ENCODE results near the gene KDM6A.

DNA sequence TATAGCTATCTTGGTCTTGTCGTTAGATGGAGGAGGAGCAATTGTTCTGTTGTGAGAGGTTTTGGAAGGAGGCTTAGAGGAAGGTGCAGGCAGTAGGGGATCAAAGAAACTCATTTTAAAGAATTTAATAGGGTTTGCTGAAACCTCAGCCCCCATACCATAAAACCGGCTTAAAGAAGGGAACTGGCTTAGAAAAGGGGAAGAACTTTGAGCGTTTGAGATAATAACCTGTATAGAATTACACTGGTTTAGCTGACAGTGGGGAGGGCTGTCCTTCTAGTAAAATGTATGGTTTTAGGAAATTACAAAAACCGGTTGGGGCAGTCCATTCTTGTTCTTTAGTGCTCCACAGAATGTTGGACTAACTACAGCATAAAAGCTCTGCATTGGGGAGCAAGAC is 128.1 kb downstream of the KDM6A start:
- no peak for TF ChIP-seq EZH2 (IDR thresholded peaks at IDR 0.05; ENCODE audit: low read length)
- TF ChIP-seq, protein P1, sequence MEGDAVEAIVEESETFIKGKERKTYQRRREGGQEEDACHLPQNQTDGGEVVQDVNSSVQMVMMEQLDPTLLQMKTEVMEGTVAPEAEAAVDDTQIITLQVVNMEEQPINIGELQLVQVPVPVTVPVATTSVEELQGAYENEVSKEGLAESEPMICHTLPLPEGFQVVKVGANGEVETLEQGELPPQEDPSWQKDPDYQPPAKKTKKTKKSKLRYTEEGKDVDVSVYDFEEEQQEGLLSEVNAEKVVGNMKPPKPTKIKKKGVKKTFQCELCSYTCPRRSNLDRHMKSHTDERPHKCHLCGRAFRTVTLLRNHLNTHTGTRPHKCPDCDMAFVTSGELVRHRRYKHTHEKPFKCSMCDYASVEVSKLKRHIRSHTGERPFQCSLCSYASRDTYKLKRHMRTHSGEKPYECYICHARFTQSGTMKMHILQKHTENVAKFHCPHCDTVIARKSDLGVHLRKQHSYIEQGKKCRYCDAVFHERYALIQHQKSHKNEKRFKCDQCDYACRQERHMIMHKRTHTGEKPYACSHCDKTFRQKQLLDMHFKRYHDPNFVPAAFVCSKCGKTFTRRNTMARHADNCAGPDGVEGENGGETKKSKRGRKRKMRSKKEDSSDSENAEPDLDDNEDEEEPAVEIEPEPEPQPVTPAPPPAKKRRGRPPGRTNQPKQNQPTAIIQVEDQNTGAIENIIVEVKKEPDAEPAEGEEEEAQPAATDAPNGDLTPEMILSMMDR (optimal IDR thresholded peaks at IDR 0.05 in 1 of 3, IDR thresholded peaks at IDR 0.05 in 1 of 3, conservative IDR thresholded peaks at IDR 0.05 in 1 of 3; ENCODE audit: extremely low read depth in 1 of 3, insufficient read depth in 2 of 3, low read length in 3 of 3) = no peak
